Stimulated activated naive CD4-positive, alpha-beta T cell treated with Interleukin-2 at 50 U/mL for 16 hours (primary cell): ENCODE results near the gene IL4R.
"Not testable (repeated sequence)": the region's sequence is repeated elsewhere in the genome, so short reads cannot be mapped to it uniquely, and the experiment has no call there.

Experiments
- DNase-seq: peaks from one replicate; lab custom pipeline; 2025; lab: John Stamatoyannopoulos, UW

IL4R gene

DNA sequence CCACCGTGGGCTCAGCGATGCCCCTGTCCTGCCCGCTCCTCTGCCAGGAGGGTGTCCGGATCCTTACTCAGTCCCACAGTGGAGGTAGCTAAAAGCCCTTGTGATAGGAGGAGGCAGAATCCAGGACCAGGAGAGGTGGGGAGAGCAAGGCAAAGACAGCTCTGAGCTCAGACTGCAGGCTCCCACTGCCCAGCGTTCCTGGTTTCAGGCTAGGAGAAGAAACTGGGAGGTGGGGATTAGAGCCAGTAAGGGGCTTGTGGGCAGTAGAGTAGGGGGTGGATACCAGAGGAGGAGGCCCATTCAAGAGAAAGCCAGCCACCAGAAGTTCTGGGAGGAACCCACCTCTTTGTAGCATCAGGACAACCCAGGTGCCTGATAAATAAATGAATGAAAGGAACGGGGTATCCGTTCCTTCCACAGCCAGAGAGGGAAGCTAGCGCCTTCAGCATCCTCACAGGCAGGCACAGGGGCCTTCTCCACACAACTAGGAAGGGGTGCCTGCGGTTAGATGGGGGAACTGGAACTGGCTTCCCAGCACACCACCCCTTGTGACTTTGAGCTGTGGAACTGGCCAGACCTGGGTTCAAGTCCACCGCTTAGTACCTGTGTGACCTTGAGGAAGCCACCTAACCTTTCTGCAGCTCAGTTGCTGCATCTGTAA lies 90.5 kb downstream of the IL4R start:
- DNase-seq: peak; percentile 7

DNA sequence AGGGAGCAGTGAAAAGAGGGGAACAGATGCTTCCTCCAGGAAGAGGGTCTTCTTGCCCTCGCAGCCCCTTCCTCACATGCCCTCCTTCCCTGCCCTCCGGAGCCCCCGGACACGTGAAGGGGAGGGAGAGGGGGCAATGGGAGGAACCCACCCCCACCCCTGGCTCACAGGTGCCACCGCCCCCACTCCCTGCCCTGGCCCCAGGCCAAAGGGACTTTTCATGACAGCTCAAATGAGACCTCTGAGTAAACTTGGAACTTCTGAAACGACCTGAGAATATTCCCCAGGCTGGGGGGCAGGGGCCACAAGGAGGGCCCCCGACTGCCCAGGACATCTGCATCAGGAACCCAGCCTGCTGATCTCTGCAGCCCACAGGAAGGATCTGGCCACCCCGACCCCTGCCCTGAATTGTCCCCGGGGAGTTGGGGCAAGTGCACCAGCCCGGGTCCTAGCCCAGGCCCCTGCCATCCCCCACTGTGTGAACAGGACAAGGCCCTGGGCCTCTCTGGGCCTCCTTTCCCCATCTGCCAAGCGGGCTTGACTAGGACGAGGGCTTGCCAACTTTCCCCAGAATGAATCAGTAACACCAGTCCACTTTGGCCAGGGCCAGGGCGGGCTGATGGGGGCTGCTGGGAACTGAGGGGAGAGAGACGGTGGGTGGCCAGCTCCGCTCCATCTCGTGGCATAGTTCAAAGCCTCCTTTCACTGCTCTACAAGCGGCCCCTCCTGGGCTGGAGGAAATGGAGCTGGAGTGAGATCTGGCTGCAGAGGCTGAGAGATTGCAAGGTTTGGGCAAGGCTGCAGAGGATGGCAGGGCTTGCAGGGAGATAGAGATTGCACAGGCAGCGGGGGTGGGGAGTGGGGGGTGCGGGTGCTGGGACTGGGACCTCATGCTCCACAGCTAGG lies 92.0 kb downstream of the IL4R start:
- DNase-seq: peak; percentile 78

DNA sequence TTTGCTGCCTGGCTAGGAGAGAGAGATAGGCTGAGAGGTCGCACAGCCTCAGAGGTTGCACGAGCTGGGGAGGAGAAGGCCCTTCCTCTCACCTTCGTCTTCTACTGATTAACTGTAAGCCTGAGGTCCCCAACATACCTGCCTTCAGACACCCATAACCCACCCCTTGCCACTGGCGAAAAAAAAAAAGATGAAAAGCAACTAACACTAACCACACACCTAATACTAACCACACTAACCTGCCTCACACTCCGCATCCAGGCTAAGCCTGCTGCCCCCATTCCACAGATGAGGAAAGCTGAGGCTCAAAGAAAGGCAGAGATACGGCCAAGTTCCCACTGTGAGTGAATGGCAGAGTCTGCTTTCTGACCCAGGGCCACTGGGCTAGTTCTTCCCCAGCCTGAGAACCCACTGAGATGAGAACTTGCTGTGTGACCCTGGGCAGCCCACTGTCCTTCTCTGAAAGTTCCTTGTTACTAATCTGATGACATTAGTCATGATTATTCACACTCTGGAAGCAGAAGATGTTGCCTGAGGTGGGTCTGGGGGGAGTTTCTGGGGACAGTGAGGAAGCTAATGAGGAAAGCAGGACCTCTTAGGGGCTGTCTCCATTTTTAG lies 92.8 kb downstream of the IL4R start:
- no peak for DNase-seq

DNA sequence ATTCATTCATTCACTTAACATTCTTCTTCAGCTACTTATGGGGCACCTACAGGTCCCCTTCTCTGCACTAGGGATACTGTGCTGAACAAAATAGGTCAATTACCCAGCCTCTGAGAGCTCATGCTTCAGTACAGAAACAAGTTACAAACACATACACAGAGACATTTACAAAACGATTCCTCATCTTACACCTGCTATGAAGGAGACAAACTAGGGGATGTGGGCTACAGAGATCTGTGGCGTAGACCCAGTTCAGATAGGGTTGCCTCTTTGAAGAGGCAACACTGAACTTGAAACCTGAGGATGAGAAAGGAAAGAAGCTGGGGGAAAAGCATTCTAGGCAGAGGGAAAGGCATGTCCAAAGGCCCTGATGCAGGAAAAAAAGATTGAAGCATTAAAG lies 93.4 kb downstream of the IL4R start:
- DNase-seq: no peak

DNA sequence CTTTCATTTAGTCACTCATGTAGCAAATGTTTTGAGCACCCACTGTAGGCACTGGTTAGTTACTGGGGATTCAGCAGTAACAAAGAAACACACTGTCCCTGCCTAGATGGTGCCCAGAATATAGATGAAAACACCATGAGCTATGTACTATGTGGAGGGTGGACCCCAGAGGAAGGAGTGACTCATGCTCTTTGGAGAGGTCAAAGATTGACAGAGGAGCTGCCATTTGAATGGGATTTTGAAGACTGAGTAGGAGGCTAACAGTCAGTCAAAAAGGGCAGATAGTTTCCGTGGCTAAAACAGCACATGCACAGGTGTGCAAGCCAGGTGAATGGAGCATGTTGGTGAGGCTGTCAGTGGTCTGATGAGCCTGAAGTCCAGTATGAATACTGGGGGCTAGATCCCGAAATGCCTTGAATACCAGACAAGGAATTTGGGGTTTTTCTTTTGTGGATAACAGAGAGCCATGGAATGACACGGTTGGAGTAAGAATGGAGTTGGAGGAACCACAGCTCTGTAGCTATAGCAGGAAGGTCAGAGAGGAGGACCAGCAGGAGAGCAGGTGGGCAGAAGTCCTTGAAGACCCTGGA lies 94.3 kb downstream of the IL4R start:
- peak; percentile 39 for DNase-seq

DNA sequence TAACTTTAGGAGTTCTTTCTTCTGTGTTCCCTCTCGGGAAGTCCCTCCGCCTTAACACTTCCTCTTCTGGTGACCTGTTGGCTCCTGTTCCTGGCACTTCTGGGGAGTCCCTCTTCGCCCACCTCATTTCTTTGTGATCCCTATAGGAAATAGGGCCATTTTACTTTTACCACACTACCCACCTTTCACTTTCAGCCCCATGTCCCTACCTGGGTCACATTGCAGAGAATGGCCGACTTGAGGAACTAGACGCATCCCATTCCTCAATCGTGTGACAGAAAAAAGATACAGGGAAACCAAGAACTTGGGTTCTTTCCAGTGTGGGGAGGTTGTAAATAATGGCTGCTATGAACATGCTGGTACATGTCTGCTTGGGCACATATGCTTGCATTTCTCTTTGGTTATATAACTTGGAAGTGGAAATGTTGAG lies 94.8 kb downstream of the IL4R start:
- DNase-seq: no peak

DNA sequence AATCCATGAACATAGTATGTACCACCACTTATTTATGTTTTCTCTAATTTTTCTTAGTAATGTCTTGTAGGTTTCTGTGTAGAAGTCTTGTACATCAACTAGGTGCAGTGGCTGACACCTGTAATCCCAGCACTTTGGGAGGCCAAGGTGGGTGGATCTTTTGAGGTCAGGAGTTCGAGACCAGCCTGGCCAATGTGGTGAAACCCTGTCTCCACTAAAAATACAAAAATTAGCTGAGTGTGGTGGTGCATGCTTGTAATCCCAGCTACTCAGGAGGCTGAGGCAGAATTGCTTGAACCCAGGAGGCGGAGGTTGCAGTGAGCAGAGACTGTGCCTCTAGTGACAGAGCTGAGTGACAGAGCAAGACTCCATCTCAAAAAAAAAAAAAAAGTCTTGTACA lies 96.2 kb downstream of the IL4R start:
- DNase-seq: not testable (repeated sequence)

DNA sequence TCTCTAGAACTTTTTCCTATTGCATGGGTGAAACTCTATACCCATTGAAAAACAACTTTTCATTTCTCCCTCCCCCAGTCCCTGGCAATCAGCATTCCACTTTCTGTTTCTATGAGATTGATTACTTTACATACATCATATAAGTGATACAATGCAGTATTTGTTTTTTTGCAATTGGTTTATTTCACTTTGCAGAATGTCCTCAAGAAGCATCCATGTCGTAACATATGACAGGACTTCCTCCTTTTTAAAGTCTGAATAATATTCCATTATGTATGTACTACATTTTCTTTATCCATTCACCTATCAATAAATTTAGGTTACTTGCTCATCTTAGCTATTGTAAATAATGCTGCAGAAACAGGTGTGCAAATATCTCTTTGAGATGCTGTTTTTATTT lies 97.0 kb downstream of the IL4R start:
- no peak for DNase-seq

DNA sequence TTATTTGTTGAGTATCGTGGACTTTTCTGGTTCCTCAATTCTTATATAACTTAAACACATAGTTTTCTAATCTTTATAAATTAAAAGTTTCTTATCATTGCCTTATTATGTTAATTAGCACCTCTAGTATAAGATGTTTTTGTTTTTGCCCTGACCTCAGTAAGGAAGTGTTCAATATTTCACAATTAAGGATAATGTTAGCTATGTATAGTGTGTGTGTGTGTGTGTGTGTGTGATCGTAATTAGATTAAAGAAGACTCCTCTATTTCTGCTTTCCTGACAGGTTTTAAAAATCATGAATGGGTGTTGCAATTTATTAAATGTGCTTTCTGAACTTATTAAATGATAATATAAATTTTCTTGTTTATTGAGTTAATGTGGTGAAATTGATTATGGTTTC lies 100.2 kb downstream of the IL4R start:
- DNase-seq: no peak
